Calu3 (cell line): ENCODE measurements around the gene TMEM232. TPM values are rescaled to one million over a fixed set of nuclear protein-coding genes. Genes with fewer than 3 reads are reported as not detected.
"Not testable (repeated sequence)": the region's sequence is repeated elsewhere in the genome, so short reads cannot be mapped to it uniquely, and the experiment has no call there.

Source experiments
- BruUV-seq: library from RNA; stranded (reverse); fragments of 400-500 nt; replicated peaks from 2 replicates; lab custom pipeline; 2021; lab: Mats Ljungman, UMichigan
- CTCF ChIA-PET: fragments of 300-600 bp; sonication (Branson Sonifier 250); formaldehyde crosslinking; loops from one replicate; lab custom pipeline; 2022; ENCODE audit warnings: antibody characterized with exemption; lab: Charles Lee
- DNase-seq: peaks from one replicate; pipeline ENCODE4 v3.0.0; 2022
- H3K27ac Mint-ChIP-seq: one replicate; pipeline ENCODE4 v1.8.0; 2022; ENCODE audit warnings: mixed read lengths; ENCODE audit not compliant: unreplicated experiment
- H3K27me3 Mint-ChIP-seq: one replicate; pipeline ENCODE4 v1.8.0; 2022; ENCODE audit warnings: mixed read lengths; ENCODE audit not compliant: unreplicated experiment
- H3K36me3 Mint-ChIP-seq: one replicate; pipeline ENCODE4 v1.8.0; 2022; ENCODE audit warnings: mild to moderate bottlenecking, moderate library complexity, mixed read lengths; ENCODE audit not compliant: insufficient read depth, unreplicated experiment
- H3K4me1 Mint-ChIP-seq: one replicate; pipeline ENCODE4 v1.8.0; 2022; ENCODE audit warnings: mild to moderate bottlenecking, low read depth, mixed read lengths; ENCODE audit not compliant: unreplicated experiment
- H3K4me3 Mint-ChIP-seq: one replicate; pipeline ENCODE4 v1.8.0; 2022; ENCODE audit warnings: mild to moderate bottlenecking, low read depth, moderate library complexity, mixed read lengths; ENCODE audit not compliant: unreplicated experiment
- H3K9me3 Mint-ChIP-seq: one replicate; pipeline ENCODE4 v1.8.0; 2022; ENCODE audit warnings: low read depth, mixed read lengths; ENCODE audit not compliant: unreplicated experiment
- intact Hi-C: fragments of 100-400 bp; cut with micrococcal nuclease; formaldehyde crosslinking; loops from one replicate; pipeline ENCODE4 v1.10.0; 2022; ENCODE audit not compliant: unreplicated experiment
- total RNA-seq: library from RNA; stranded (reverse); gene quantifications from 2 replicates; pipeline ENCODE4 v1.2.3, GENCODE V29; 2022
- TF ChIP-seq, protein P1 (sequence below): fragments of 200-600 bp; IDR thresholded peaks from one replicate; pipeline ENCODE4 v1.8.0; 2022; ENCODE audit warnings: antibody characterized with exemption; ENCODE audit not compliant: unreplicated experiment

The TMEM232 gene
- total RNA-seq, 1 experiment from 2014 or later, result 1.6 TPM

DNA sequence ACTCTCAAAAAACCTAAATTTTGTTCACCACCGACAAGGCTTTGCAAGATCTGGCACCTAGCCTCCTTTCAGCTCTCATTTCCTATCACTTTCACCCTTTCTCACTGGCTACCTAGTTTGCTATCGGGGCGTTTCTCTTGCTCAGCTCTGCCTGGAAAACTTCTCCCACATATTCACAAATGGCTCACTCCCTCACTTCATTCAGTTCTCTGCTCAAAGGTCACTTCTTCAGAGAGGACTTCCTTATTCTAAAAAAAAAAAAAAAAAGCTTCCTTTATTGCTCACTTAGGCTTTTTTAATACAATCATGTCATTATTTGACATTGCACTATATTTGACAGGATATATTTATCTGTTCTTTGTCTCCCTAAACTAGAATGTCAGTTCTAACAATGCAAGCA is 10.3 kb upstream of the TMEM232 start:
- H3K4me3 Mint-ChIP-seq, result peak overlapping the region; percentile 43
- CTCF ChIA-PET, result interaction anchor here (0.5 to 0.9 kb wide), 3 partner anchors 10 to 332 kb away, joined by 4 to 6 read pairs (median 5); partner anchors contain the start of gene TMEM232
- H3K4me1 Mint-ChIP-seq, result peaks cover 18% of the 10 kb centered on the region
- peaks cover 25% of the 10 kb centered on the region for H3K36me3 Mint-ChIP-seq
- no peaks in the 10 kb centered on the region for H3K9me3 Mint-ChIP-seq
- BruUV-seq, result no TSS peak
- no peak for DNase-seq
- peak overlapping the region; percentile 14 for H3K27ac Mint-ChIP-seq
- TF ChIP-seq, protein P1, sequence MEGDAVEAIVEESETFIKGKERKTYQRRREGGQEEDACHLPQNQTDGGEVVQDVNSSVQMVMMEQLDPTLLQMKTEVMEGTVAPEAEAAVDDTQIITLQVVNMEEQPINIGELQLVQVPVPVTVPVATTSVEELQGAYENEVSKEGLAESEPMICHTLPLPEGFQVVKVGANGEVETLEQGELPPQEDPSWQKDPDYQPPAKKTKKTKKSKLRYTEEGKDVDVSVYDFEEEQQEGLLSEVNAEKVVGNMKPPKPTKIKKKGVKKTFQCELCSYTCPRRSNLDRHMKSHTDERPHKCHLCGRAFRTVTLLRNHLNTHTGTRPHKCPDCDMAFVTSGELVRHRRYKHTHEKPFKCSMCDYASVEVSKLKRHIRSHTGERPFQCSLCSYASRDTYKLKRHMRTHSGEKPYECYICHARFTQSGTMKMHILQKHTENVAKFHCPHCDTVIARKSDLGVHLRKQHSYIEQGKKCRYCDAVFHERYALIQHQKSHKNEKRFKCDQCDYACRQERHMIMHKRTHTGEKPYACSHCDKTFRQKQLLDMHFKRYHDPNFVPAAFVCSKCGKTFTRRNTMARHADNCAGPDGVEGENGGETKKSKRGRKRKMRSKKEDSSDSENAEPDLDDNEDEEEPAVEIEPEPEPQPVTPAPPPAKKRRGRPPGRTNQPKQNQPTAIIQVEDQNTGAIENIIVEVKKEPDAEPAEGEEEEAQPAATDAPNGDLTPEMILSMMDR, result no peak
- intact Hi-C loops, result no loop called here
- H3K27me3 Mint-ChIP-seq, result no peaks in the 10 kb centered on the region

DNA sequence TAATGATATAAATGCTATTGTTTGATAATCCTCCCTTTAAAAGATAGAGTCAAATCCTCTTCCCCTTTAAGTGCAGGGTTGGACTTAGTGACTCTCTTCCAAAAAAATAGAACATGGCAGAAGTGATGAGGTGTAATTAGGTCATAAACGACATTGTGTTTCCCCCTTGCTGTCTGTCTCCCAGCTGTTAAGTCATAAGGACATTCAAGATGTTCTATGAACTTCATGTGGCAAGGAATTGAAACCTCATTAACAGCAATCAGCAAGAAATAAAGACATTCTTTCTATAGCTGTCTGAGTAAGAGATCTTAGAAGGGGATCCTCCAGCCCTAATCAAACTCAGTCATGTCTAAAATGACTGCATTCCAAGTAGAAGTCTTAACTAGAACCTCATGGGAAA is 9.1 kb upstream of the TMEM232 start:
- intact Hi-C loops, result no loop called here
- Mint-ChIP-seq H3K27ac (no peak overlapping the region), H3K4me3 (no peak overlapping the region), H3K9me3 (no peaks in the 10 kb centered on the region), H3K27me3 (no peaks in the 10 kb centered on the region), H3K4me1 (peaks cover 18% of the 10 kb centered on the region), H3K36me3 (peaks cover 25% of the 10 kb centered on the region)
- BruUV-seq, result no TSS peak
- TF ChIP-seq, protein P1, result no peak
- DNase-seq, result no peak
- CTCF ChIA-PET, result no interaction called here

DNA sequence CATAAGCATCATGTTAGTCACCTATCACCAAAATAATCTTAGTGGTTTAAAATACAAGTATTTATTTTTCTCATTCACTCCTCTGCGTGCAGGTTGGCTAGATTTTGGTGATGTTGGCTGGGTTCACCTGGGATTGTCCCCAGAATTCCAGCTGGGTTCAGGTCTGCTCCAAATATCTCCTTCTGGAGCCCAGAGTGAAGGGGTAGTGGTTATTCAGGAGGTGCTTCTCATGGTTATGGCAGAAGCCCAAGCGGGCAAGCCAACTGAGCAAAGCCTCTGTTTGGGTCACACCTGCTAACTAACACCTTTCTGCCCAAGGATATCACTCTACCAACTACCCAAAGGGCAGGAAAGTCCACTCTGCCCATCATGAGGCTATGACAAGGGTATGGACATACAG is 7.6 kb upstream of the TMEM232 start:
- intact Hi-C loops, result no loop called here
- no peak for DNase-seq
- no peak overlapping the region for H3K27ac Mint-ChIP-seq
- CTCF ChIA-PET, result no interaction called here
- no peaks in the 10 kb centered on the region for H3K27me3 Mint-ChIP-seq
- TF ChIP-seq, protein P1, result no peak
- no peaks in the 10 kb centered on the region for H3K9me3 Mint-ChIP-seq
- no peak overlapping the region for H3K4me3 Mint-ChIP-seq
- H3K4me1 Mint-ChIP-seq, result peaks cover 18% of the 10 kb centered on the region
- BruUV-seq, result no TSS peak
- peaks cover 14% of the 10 kb centered on the region for H3K36me3 Mint-ChIP-seq

DNA sequence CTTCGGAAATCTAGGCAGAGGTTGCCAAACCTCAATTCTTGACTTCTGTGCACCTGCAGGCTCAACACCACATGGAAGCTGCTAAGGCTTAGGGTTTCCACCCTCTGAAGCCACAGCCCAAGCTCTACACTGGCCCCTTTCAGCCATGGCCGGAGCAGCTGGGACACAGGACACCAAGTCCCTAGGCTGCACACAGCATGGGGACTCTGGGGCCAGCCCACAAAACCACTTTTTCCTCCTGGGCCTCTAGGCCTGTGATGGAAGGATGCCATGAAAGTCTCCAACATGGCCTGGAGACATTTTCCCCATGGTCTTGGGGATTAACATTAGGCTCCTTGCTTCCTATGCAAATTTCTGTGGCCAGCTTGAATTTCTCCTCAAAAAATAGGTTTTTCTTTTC is 5.0 kb upstream of the TMEM232 start:
- H3K27ac Mint-ChIP-seq, CTCF ChIA-PET, DNase-seq, intact Hi-C loops, H3K4me1 Mint-ChIP-seq, H3K27me3 Mint-ChIP-seq, H3K4me3 Mint-ChIP-seq, BruUV-seq, H3K36me3 Mint-ChIP-seq, H3K9me3 Mint-ChIP-seq: not testable (repeated sequence)

DNA sequence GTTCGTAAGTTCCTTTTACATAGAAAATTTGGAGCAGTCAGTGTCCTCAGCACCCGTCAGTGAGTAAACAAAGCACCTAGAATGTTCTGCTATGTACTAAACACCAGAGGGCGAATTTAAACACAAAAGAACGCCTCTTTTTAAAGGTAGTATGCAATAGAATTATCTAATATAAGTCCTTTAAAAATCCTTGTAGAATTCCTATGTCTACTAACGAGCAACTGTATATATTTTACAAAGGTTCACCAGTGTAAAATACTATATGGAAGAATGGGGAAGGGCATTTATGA is 499 bp upstream of the TMEM232 start:
- peak overlapping the region; percentile 84 for H3K27ac Mint-ChIP-seq

More for the DNA sequence above, 499 bp upstream of the TMEM232 start:
- Mint-ChIP-seq H3K27me3 (no peaks in the 10 kb centered on the region), H3K36me3 (peaks cover 10% of the 10 kb centered on the region), H3K9me3 (no peaks in the 10 kb centered on the region), H3K4me1 (no peaks in the 10 kb centered on the region), H3K4me3 (peak overlapping the region; percentile 83)
- CTCF ChIA-PET, result interaction anchor here (1.4 kb wide), 1 partner anchor 10 kb away, joined by 6 read pairs; no protein-coding TSS in a partner anchor
- BruUV-seq, result no TSS peak
- intact Hi-C loops, result no loop called here
- no peak for DNase-seq
- TF ChIP-seq, protein P1, result no peak
